GM23248 (cell line): ENCODE measurements around the gene CACNA2D2.

Experiments
- EZH2 ChIP-seq: fragments of 200-600 bp; sonication (generic); IDR thresholded peaks from 2 replicates; pipeline ENCODE4 v1.6.1; 2018; ENCODE audit warnings: antibody characterized with exemption, mild to moderate bottlenecking; ENCODE audit not compliant: insufficient read depth, poor library complexity, severe bottlenecking
- EZH2phosphoT487 ChIP-seq: fragments of 200-600 bp; sonication (generic); IDR thresholded peaks from 2 replicates; pipeline ENCODE4 v1.6.1; 2018; ENCODE audit warnings: antibody characterized with exemption, moderate library complexity, mild to moderate bottlenecking, low read depth; ENCODE audit not compliant: insufficient read depth

- TF ChIP-seq EZH2phosphoT487: no peak
- TF ChIP-seq EZH2: no peak
Measured at GRCh38 chr3:50358911-50359759, 144.3 kb downstream of the CACNA2D2 start, which contains the start of gene TMEM115.
